A549 treated with DMSO at 1 μM for 4 hours (cell line): ENCODE results near the gene CR2. TPM values are rescaled to one million over a fixed set of nuclear protein-coding genes. Genes with fewer than 3 reads are reported as not detected.

ENCODE experiments used
- total RNA-seq: library from RNA; stranded (reverse); fragments of 200-300 nt; extraction: Qiagen RNA extraction; gene quantifications from 5 replicates; pipeline ENCODE4 v1.2.3, GENCODE V29; 2022; ENCODE audit warnings: low read depth

CR2 gene
- not detected in 5 replicates for total RNA-seq

DNA sequence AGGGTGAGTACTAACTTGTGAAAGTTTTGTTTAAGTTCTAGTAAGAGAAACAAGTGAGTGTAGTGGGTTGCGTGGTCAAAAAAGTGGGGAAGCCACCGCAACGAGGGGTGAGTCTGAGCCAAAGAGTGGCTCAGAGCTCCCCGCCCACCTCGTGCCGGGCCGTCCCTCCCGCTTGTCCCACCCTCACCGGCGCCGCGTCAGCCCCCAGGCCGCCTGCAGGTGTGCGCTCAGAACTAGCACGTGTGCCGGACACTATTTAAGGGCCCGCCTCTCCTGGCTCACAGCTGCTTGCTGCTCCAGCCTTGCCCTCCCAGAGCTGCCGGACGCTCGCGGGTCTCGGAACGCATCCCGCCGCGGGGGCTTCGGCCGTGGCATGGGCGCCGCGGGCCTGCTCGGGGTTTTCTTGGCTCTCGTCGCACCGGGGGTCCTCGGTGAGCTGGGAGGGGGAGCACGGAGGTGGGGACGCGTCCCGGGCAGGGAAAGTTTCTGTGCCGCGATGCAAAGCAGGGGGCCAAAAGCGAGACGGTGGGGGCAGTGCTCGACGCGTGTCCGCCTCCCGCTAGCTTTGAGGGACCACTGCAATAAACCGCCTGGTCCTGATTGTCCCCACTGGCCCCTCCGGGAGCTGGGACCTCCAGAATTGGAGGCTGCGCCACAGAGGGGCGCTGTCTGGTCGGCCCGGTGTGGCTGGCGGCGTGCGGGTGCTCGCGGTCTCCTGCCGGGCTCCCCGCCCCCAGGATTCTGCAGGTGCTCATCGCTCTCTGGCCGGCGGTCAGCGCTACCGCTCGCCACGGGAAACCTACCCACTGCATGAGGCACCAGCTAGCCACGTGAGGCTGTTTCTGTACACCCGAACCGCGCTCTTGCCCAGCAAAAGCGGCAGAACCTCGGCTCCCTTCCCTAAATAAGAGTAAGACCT, at the start of gene CR2:
Gene CR2, plus strand, starts transcription at position 283 of the 919 bp plus-strand sequence. Its CDS starts 91 bp downstream, at position 374.

DNA sequence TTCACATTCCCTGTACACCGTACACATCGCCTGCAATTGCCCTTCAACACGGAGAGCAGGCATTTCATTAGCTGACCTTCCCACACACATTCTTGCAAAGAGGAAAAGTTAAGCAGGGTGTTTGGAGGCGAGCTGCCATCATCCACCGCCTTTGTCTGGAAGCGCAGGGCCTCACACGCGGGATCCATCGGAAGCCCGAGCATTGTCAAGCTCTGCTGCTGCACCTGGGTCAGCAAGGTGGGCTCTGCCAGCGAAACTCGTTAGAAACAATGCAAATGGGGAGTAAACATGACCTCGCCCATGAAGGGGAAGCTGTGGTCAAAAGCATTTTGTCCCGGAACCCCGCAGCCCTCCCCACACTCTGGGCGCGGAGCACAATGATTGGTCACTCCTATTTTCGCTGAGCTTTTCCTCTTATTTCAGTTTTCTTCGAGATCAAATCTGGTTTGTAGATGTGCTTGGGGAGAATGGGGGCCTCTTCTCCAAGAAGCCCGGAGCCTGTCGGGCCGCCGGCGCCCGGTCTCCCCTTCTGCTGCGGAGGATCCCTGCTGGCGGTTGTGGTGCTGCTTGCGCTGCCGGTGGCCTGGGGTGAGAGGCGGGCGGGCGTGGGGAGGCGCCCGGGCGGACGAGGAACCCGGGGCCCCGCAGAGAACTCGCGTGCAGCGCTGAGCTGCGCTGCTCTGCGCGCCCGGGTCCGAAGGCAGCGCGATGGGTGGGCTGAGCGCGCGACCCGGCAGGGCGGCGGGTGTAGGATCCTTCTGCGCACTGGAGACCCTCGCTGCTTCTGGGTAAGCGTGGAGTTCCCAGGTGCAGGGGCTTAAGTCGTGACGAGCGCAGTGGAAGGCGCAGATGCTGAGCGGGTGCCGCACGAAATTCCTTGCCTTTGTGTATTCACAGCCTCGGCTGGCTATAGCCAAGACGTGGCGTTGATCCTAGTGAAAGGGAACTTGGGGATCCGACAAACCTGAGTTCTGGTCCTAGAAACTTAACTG, 42.0 kb downstream of the CR2 start, which contains the start of gene CR1:
Gene CR1, plus strand, starts transcription at position 357 of the 992 bp plus-strand sequence. Its CDS starts 111 bp downstream, at position 468.

Other genes starting within 250 kb of the CR2 start
- gene CD55, start 132.7 kb upstream of the CR2 start, total RNA-seq = 93.0 to 131 TPM (median 116 TPM) in 5 replicates
- not detected in 5 replicates for gene CR1, start 41.8 kb downstream of the CR2 start, total RNA-seq
- gene CR1L, start 190.8 kb downstream of the CR2 start, total RNA-seq = not detected in 5 replicates